HG03039 (cell line): Measurements from ENCODE around the gene FBXO44.
"Not testable (repeated sequence)": the region's sequence is repeated elsewhere in the genome, so short reads cannot be mapped to it uniquely, and the experiment has no call there.

ENCODE experiments used
- ATAC-seq: cut with Tn5 transposase; IDR thresholded peaks from one replicate; pipeline ENCODE4 v1.9.1; 2021; ENCODE audit warnings: mild to moderate bottlenecking, moderate library complexity; ENCODE audit not compliant: unreplicated experiment

The FBXO44 gene

DNA sequence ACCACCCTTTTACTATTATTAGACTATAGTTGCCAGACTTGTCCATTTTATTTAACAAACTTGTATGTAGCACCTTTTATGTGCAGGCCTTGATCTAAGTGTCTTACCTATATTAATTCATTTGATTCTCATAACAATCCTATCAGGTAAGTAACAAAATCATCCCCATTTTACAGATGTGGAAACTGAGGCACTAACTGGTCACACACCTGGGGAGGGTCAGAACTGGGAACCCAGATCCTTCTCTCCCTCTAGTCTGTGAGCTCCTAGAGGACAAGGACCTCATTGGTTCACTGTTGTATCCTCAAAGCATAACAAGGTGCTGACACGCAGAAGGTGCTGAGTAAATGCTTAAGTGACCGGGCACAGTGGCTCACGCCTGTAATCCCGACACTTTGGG lies 15.3 kb upstream of the FBXO44 start:
- no peak for ATAC-seq

DNA sequence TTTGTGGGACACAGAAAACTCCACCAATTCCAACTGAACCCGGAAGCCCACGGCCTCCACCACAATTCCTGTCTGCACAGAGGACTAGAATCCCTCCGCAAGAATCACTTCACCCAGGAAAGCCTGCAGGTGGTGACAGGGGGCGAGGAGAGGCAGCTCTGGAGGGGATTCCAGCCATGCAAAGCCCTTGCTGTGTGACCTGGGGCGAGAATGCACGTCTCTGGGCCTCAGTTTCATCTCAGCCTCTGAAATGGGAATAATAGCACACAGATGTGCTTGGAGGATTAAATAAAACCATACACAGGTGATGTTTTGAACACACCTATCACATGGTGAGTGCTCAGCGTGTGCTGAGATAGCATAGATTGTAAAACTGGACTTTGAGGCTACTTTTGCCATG lies 14.6 kb upstream of the FBXO44 start:
- no peak for ATAC-seq

DNA sequence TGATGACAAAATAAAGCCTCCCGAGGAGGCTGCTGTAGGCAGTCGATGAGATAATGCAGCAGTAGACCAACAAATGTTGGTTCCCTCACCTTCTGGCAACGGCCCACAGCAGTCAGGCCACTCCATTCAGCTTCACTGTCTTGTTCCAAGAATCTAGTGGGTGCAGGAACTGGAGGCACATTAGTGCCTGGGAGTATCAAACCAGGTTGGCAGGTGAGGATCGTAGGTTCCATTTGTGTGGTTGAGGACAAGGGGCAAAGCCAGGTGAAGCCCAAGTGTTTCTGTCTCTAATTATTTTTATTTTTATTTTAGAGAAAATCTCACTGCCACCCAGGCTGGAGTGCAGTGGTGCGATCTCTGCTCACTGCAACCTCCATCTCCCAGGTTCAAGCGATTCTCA lies 13.7 kb upstream of the FBXO44 start:
- no peak for ATAC-seq

DNA sequence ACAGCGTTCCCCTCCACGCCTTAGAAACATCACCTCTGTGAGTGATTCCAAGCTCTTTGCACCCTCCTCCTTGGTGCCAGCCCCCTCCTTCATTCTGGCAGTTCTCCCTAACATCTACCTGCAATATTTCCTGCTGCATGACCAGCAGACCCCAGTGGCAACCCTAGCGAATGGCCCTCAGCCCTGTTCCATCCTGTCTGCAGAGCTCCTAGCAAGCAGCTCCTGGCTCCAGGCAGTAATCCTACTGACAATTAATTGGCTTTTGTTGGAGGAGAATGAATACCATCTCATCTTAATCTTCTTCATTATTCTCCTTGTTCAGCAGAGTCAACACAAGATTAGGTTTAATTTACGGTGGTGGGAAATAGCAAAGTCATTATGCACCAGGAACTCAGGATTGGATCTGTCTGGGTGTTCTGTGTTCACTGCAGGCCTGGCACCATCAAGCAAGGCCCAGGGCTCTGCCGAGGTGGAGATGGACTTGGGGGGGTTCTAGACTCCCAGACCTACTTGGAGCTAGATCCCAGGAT lies 12.8 kb upstream of the FBXO44 start:
- no peak for ATAC-seq

DNA sequence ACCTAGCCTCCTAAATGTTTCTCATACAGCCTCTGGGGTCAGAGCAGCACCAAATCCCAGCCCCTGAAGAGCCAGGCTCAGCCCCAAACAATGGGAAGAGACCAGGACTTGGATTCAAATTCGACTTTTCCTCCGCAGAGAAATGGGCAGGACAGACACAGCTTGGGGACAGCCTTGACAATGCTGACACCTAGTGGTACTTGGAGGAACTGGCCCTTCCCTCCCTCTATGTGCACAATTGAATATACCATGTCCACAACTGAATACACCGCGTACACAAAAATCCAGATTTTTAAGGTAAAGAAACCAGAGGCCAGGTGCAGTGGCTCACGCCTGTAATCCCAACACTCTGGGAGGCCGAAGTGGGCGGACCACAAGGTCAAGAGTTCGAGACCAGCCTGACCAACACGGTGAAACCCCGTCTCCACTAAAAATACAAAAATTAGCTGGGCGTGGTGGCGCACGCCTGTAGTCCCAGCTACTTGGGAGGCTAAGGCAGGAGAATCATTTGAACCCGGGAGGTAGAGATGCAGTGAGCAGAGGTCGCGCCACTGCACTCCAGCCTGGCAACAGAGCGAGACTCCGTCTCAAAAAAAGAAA lies 12.2 kb upstream of the FBXO44 start:
- ATAC-seq: not testable (repeated sequence)

DNA sequence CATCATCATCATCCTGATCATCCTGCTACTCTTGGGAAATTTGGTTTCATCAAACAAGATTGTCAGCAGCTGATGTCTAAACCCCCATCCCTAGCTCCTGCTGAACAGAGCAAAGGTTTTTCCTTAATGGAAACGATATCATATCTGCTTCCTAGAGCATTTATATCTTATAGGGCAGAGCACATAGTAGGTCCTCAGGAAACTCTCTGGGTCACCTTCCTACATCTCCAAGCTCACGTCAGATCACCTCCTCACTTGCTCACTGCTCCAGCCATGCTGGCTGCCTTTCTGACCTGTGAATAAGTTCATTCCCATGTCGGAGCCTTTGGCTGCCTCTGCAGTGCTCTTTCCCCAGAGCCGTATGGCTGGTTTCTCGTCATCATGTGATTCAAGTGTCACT lies 10.9 kb upstream of the FBXO44 start:
- no peak for ATAC-seq

DNA sequence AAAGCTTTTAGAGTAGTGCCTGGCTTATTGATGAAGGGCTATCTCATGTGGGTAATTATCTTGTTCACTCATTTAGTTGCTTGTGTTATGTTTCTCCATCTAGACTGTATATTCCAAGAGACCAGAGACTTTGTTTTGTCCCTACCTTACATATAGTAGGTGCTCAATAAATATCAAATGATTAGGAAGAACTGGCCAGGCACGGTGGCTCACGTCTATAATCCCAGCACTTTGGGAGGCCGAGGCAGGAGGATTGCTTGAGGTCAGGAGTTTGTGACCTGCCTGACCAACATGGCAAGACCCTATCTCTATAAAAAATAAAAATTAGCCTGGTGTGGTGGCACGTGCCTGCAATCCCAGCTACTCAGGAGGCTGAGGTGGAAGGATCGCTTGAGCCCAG lies 9.4 kb upstream of the FBXO44 start:
- ATAC-seq: no peak

DNA sequence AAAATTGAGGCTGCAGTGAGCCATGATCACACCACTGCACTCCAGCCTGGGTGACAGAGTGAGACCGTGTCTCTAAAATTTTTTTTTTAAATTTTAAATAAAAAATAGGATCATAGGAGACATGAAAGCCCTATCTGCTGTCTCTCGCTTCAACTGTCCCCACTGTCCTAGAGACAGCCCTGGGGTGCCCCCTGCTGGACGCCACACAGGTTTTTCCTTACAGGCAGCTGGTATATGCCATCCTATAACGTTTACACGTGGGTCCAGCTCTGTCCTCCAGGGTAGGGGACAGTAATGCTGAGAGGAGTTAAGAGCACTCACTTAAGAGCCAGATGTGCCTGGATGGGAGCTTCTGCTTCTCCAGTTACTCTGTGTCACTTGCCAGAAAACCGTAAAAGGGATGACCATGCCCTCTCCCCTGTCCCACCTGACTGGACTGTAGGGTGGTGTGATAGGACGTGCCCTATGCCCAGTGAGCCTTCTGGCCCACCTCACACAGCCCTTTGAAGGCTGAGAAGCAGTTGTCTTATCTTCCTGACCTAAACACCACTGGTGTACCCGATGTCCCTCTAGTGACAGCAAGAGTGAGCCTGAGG lies 8.9 kb upstream of the FBXO44 start:
- ATAC-seq: no peak

DNA sequence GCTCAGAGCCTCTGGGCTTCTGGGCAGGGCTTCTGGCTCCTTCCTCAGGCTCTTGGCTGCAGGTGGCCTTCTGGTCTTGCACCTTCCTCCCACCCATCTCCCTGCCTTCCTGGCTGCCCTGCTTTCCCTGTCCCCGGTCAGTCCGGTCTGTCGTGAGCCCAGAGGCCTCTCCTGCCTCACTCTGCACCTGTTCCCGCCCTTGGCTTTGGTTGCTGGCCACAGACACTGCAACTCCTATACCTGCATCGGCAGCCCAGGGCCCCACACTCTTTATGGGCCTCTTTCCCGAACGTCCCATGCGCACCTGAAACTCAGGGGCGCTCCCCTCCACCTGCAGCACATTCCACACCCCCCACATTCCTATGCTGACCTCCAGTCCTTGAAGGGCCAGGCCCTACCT lies 8.4 kb upstream of the FBXO44 start:
- ATAC-seq: no peak

DNA sequence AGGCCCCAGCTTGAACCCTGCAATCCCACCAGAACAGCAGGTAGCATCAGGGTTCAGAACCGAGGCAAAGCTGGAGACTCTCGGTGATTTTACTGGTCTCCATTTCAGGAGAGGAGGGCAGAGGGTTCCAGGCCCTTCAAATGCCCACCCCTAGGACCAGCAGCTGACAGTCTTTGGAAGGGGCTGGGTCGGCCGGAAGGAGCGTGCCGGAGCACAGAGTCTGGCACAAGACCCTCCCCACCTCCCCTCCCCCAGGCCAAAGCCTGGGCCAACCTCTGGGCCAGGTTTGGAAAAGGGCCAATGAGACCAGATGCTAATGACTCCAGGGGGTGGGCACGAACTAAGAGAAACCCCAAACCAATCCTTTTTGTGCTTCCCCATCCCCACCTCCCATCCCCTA lies 7.3 kb upstream of the FBXO44 start:
- ATAC-seq: no peak

DNA sequence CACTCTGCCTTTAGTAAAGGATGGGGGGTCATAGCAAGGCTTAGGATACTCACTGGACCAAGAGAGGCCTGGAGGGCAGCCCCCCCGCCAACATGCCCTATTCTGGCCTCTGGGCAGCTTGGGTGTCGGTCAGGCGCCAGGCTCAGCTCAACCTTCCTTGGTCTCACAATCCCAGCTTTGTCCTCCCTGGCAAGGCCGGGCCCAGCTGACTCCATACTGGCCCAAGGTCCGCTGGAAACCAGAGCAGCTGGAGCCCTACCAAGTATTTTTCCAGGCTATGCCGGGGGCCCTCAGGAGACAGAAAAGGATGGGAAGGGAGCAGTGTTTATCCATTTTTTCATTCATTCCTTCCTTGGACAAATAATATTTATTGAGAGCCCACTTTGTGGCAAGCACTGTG lies 6.6 kb upstream of the FBXO44 start:
- ATAC-seq: no peak

DNA sequence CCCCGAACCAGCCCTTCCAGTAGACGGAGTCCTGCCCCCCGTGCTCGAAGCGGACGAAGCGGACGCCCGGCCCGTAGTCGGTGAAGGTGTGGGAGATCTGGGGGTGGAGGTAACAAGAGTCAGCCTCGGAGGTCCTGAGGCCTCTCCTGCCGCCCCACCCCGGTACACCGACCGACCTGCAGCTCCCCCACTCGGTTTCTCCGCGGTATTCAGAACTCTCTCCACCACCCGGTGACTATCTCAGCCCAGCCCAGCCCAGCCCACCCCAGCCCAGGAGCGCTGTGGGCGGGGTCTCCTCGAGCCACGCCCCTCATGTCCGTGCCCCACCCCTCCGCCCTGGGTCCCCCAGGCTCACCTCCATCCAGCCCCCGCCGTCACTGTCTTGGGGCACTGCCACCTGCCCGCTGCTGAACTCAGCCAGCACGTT lies 5.9 kb upstream of the FBXO44 start:
- ATAC-seq: no peak

DNA sequence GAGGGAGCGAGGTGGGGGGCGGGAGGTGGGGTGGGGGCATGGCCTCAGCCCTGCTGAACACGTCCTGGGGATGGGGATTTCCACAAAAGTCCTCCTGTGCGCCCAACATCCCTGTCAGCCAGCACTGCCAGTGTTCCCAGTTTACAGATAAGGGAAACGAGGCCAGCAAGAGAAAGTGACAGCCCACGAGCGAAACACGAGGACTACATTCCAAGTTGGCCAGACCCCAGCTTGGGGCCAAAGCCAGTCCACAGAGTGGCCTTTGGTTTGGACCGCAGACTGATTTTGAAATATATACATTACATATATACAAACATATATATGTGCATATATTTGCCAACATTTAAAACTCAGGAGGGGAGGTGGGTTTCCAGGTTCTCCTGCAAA lies 5.4 kb upstream of the FBXO44 start:
- no peak for ATAC-seq

DNA sequence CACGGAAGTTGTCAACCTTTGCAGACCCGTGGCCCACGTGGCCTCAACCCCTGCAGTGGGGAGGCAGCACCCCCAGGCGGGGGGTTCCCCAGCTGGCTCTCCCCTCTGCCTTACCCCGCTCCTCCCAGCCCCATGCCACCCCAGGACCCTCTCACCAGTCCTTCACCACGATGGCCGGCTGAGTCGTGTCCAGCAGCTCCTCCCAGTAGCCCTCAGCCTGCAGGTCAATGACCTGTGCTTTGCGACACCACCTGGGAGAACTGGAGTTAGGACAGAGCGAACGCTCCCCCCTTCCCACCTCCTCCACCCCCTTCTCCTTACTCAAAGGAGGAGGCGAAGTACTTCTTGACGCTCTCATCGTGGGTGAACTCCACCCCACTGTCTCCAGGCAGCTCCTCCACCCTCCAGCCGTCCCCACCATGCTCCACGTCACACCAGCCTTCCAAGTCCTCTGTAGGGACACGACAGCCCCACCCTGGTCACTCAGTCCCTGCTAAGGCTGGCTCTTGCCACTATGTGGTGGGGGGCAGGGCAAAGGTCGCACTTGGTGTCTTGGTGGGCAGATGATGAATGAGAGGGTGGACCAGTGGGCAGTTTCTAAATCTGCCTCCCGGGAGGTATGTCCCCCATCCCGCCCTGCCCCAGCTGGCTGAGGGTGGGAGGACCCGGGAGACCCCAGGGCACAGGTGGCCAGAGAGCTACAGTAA lies 4.9 kb upstream of the FBXO44 start:
- no peak for ATAC-seq

DNA sequence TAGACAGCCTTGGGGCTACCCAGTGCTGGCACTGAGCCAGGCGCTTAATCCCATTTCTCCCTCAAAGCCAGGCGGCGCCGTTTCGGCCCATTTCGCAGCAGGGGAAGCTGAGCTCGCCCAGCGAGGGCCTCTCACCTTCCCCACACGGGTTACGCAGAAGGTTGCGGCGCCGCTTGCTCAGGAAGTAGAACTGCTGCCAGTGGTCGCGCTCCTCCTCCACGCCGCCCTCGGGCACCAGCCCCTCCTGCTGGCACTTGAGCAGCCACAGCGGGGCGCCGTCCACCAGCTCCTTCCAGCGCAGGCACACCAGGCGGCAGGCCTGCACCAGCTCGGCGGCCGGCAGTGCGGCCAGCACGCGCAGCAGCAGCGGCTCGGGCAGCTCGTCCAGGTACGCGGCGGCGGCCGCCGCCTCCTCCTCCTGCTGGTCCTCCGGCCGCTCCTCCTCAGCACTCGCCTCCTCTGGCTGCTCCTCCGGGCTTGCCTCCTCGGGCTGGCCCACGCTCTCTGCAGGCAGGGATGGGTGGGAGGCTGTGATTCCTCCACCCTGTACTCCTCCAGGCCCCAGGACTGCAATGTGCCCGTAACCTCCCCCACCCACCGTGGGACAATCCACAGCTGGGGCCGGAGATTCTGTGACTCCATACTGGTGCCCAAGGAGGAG lies 4.2 kb upstream of the FBXO44 start:
- no peak for ATAC-seq

DNA sequence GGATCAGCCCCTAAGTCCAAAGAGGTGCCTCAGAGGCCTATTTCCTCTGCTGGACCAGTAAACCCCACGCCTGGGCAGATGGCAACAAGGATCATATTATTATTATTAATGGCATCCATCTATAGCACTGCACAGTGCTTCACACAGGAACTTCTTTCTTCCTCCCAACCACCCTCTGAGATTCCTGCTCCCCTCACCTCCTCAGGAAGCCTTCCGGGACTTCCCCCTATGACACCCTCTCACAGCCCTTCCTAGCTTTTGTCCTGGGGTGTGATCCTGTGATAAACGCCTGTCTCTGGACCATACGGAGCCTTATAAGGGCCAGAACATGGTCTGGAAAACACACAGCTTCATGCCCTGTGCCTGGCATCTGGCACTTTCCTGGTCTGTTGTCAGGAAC lies 3.7 kb upstream of the FBXO44 start:
- ATAC-seq: no peak

DNA sequence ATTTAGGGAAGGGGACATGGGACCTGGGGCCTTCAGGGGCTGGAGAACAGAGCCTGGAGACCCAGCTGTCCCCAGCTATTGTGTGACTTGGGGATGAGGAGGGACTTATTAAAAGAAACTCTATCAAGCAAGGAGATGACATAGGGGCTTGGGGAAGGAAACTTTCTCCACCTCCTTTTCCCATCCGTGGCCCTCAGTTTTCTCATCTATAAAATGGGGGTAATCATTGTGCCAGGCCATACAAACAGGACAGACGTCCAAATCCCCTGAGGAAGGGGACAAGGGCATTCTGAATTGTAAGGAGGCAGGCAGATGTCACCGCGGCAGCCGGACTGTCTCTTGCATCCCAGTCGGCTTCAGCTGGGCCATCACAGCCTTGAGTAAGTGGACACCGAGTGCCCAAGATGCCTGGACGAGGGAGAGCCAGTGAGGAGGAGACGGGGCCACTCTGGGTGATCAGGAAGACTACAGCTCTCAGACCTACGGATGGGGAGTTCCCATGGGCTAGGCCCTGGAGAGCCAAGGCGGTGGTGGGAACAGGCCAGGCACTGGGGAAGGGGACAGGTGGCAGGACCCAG lies 2.4 kb upstream of the FBXO44 start:
- no peak for ATAC-seq

DNA sequence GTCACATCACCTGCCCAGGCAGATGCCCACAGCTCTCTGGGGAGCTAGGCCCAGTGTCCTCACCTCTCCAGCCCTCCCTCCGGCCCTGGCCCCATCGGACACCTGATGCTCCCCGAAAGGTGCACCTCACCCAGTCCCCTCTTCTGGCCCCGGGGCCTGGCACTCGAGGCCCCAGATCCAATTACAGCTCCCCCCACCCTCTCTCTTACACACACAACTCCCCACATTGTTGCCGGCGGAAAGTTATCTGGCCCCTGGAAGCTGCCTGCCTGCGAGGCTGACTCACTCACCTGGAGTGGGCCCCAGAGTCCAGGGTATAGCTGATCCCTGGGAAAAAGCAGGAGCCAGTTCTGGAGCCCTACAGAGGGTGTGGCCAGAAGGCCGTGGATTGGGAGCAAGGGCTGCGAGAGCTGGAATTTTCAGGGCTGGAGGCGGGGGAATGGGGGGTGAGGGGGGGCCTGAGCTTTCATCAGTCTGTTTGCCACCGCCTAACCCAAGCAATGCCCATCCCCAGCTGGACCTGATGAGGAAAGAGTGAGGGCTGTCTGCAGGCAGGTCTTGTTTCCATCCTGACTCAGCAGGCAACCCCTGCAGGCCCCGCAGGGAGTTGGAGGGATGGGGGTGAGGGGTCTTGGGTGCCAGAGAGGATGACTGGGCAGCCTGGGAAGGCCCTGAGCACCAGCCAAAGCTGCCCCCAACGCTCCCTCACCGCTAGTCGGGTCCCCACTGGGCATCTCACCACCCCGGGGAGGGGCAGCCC lies 1.4 kb upstream of the FBXO44 start:
- no peak for ATAC-seq

DNA sequence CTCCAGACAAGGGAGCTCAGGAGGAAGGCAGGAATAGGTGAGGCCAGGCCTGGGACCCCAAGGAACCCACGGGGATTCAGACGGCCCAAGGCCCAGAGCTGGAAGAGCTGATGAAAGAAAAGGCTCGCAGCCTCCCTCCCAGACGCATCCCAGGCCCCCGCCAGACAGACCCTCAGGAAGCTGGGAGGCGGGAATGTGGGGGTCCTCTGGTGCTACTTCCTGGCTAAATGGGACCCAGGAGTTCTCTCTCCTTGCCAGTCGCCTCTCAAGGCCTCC lies 878 bp upstream of the FBXO44 start:
- ATAC-seq: no peak

DNA sequence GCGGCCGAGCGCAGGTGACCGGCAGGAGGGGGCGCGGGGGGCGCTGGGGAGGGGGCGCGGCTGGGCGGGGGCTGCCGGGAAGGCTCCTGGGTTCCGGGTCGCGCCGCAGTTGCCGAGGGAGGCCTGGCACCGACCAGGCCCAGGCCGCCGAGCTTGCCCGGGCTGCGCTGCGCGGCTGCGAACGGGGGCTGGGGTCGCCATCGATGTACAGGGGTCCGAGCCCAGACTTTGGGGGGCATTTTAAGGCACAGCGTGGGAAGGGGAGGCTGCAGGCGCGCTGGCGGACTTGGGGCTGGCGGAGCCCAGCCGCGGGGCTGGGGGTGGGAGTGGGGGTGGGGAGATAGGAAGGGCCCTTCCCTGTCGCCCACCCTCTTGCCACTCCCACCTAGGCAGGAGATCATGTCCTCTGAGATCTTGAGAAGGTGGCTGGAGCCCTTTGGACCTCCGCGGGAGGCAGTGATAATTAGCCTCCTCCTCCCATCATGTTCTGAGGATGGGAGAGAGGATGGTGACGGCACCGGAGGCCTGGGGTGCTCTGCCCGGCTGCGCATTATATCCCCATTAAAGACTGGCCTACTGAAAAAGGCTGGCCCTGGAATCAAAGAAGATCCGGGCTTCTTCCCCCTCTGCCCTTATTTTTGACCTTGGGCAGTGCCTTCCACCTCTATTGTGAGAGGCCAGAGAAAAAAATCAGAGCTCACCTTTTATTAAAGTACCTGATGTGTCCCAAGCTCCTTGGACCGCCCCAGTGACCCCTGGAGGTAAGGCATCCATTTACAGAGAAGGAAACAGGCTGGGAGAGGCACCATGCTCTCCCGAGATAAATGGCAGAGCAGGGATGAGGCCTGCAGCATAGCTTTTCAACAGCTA lies 497 bp downstream of the FBXO44 start:
- peak; percentile 18 for ATAC-seq
